Ascending aorta (tissue), 2 donors: ENCODE data around the gene LYSMD3. TPM values are rescaled to one million over a fixed set of nuclear protein-coding genes. Genes with fewer than 3 reads are reported as not detected.

Source experiments
- DNase-seq, 2 donors: peaks; one replicate each; pipeline ENCODE4 v3.0.0-alpha.2; 2019; ENCODE audit warnings: low spot score in 2 of 2
- H3K27ac ChIP-seq, 2 donors: fragments of 200-600 bp; sonication (generic); one replicate each; pipeline ENCODE4 v1.5.1; 2016 to 2017; ENCODE audit warnings: mild to moderate bottlenecking in 1 of 2
- H3K27me3 ChIP-seq: fragments of 200-600 bp; sonication (generic); one replicate; pipeline ENCODE4 v1.5.1; 2017
- H3K36me3 ChIP-seq, 2 donors: fragments of 200-600 bp; sonication (generic); one replicate each; pipeline ENCODE4 v1.5.1; 2016
- H3K4me1 ChIP-seq, 2 donors: fragments of 200-600 bp; sonication (generic); one replicate each; pipeline ENCODE4 v1.5.1; 2016 to 2017; ENCODE audit warnings: mild to moderate bottlenecking in 1 of 2
- H3K4me3 ChIP-seq, 2 donors: fragments of 200-600 bp; sonication (generic); one replicate each; pipeline ENCODE4 v1.5.1; 2016 to 2017; ENCODE audit warnings: mild to moderate bottlenecking in 1 of 2
- H3K9me3 ChIP-seq, 2 donors: fragments of 200-600 bp; sonication (generic); one replicate each; pipeline ENCODE4 v1.5.1; 2016
- CTCF ChIP-seq, 3 experiments: fragments of 200-600 bp in 2 of 3; fragments of 450-650 bp in 1 of 3; sonication (generic) in 2 of 3; IDR thresholded peaks; one replicate each; pipeline ENCODE4 v1.5.1; 2016 to 2019; ENCODE audit warnings: antibody characterized with exemption in 3 of 3, mild to moderate bottlenecking in 1 of 3, moderate library complexity in 1 of 3
- intact Hi-C: fragments of 100-400 bp; cut with DNase I; formaldehyde crosslinking; loops from one replicate; pipeline ENCODE4 v1.15.1; 2023
- total RNA-seq: library from RNA; depleted of rRNA; stranded (reverse); fragments of >200 nt; gene quantifications from one replicate; pipeline ENCODE4 v1.1.0, GENCODE V29; 2016

The LYSMD3 gene
- total RNA-seq, 1 donor from 2014 or later: 4.0 TPM

- H3K4me3 ChIP-seq: no peak overlapping the region
- DNase-seq: no peak
- H3K27me3 ChIP-seq: no peaks in the 10 kb centered on the region
- no peak for TF ChIP-seq CTCF (IDR thresholded peaks at IDR 0.05)
- H3K36me3 ChIP-seq: no peaks in the 10 kb centered on the region
- H3K4me1 ChIP-seq: peaks cover 0 to 5% of the 10 kb centered on the region in 2 donors
- no peak overlapping the region for H3K27ac ChIP-seq
- intact Hi-C loops: no loop called here
- H3K9me3 ChIP-seq: no peaks in the 10 kb centered on the region
Observed at GRCh38 chr5:90553711-90554110, 24.3 kb upstream of the LYSMD3 start.

GRCh38 chr5:90551376-90551775 is 22.0 kb upstream of the LYSMD3 start:
- Histone ChIP-seq H3K27ac (no peak overlapping the region), H3K27me3 (no peaks in the 10 kb centered on the region), H3K4me3 (no peak overlapping the region), H3K36me3 (no peaks in the 10 kb centered on the region), H3K4me1 (no peaks in the 10 kb centered on the region), H3K9me3 (no peaks in the 10 kb centered on the region)
- TF ChIP-seq CTCF (IDR thresholded peaks at IDR 0.05): no peak
- no peak for DNase-seq
- intact Hi-C loops: no loop called here

- intact Hi-C loops: no loop called here
Observed at GRCh38 chr5:90550963-90551362, 21.6 kb upstream of the LYSMD3 start.

GRCh38 chr5:90549729-90550275 is 20.4 kb upstream of the LYSMD3 start:
- no peak overlapping the region for H3K4me3 ChIP-seq
- no peaks in the 10 kb centered on the region for H3K27me3 ChIP-seq
- intact Hi-C loops: no loop called here
- DNase-seq: no peak
- H3K4me1 ChIP-seq: no peaks in the 10 kb centered on the region
- no peak overlapping the region for H3K27ac ChIP-seq
- H3K9me3 ChIP-seq: no peaks in the 10 kb centered on the region
- H3K36me3 ChIP-seq: no peaks in the 10 kb centered on the region
- TF ChIP-seq CTCF (IDR thresholded peaks at IDR 0.05): no peak

More at GRCh38 chr5:90550963-90551362, 21.6 kb upstream of the LYSMD3 start:
- Histone ChIP-seq H3K9me3 (no peaks in the 10 kb centered on the region), H3K36me3 (no peaks in the 10 kb centered on the region), H3K4me1 (no peaks in the 10 kb centered on the region), H3K27me3 (no peaks in the 10 kb centered on the region), H3K27ac (no peak overlapping the region), H3K4me3 (no peak overlapping the region)
- no peak for DNase-seq
- TF ChIP-seq CTCF (IDR thresholded peaks at IDR 0.05): no peak

GRCh38 chr5:90549223-90549622 is 19.8 kb upstream of the LYSMD3 start:
- Histone ChIP-seq H3K9me3 (no peaks in the 10 kb centered on the region), H3K4me1 (no peaks in the 10 kb centered on the region), H3K27ac (no peak overlapping the region), H3K4me3 (no peak overlapping the region), H3K27me3 (no peaks in the 10 kb centered on the region), H3K36me3 (no peaks in the 10 kb centered on the region)
- intact Hi-C loops: no loop called here
- DNase-seq: no peak
- no peak for TF ChIP-seq CTCF (IDR thresholded peaks at IDR 0.05)

- H3K4me3 ChIP-seq: no peak overlapping the region
- no peak for TF ChIP-seq CTCF (IDR thresholded peaks at IDR 0.05)
- intact Hi-C loops: no loop called here
- no peak for DNase-seq
- H3K27ac ChIP-seq: no peak overlapping the region
- H3K36me3 ChIP-seq: no peaks in the 10 kb centered on the region
- no peaks in the 10 kb centered on the region for H3K27me3 ChIP-seq
- no peaks in the 10 kb centered on the region for H3K9me3 ChIP-seq
- no peaks in the 10 kb centered on the region for H3K4me1 ChIP-seq
Observed at GRCh38 chr5:90548069-90548593, 18.7 kb upstream of the LYSMD3 start.
